HG03039 (cell line): Measurements from ENCODE around the gene PAQR5.

ENCODE experiments used
- ATAC-seq: cut with Tn5 transposase; IDR thresholded peaks from one replicate; pipeline ENCODE4 v1.9.1; 2021; ENCODE audit warnings: mild to moderate bottlenecking, moderate library complexity; ENCODE audit not compliant: unreplicated experiment

The PAQR5 gene

DNA sequence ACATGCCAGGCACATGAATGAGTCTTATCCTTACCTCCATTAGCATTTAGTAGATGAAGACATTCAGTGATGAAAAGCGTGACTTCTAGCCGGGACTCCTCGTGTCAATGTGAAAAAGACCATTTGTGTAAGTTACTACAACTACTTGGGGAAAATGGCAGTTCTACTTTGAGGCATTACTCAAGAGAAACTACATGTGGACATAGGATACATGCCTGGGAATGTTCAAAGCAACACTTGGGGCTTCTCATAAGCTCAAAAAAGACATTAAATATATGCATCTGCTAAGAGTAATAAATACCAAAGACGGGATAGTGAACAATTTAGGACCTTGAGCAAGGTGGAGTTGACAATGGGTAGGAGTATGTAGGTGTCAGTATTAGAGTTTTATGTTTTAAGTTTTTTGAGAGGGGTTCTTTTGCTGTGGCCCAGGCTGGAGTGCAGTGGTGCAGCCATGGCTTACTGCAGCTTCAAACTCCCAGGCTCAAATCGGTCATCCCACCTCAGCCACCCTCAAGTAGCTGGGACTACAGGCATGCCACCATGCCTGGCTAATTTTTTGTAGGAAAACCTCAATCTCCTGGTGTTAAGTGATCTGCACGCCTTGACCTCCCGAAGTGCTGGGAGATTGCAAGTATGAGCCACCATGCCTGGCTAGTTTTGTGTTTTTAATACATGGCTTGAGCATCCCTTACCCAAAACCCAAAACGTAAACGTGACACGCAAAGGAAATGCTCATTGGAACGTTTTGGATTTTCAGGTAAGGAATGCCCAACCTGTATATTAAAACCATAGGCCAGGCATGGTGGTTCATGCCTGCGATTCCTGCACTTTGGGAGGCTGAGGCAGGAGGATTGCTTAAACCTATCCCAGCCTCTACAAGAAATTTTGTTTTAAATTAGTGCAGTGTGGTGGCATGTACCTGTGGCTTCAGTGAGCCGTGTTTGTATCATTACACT lies 157.8 kb downstream of the PAQR5 start:
- no peak for ATAC-seq
